22Rv1 (cell line): ENCODE results near the gene CSAG2.
"Not testable (repeated sequence)": the region's sequence is repeated elsewhere in the genome, so short reads cannot be mapped to it uniquely, and the experiment has no call there.

Experiments
- H3K27ac ChIP-seq: fragments of 450-650 bp; 2 replicates; pipeline ENCODE4 v1.5.1; 2017
- ZFX ChIP-seq: fragments of 450-650 bp; IDR thresholded peaks from 2 replicates; pipeline ENCODE4 v1.6.1; 2017; ENCODE audit warnings: antibody characterized with exemption, borderline replicate concordance
- TF ChIP-seq, protein P1 (sequence below): fragments of 450-650 bp; IDR thresholded peaks from 2 replicates; pipeline ENCODE4 v1.5.1; 2017; ENCODE audit warnings: mild to moderate bottlenecking

The CSAG2 gene

DNA sequence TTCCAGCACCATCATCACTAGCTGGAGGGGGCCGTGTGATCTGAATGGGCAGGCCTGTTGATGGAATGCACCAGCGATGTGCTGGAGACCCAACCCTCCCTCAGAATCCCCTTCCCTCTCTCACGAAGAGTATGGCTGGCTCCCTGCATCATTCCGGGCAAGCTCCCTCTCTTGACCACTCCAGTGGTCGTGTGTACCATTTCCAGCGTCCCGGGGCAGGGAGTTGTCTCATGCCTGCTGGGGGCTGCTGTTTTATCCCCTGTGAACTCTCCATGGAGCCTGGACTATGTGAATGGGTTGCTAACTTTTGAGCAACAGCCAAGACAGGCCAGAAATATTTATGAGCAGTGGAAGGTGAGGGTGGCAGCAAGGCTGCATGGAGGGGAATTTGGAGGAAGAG lies 16.3 kb upstream of the CSAG2 start:
- H3K27ac ChIP-seq = no peak overlapping the region
- no peak for TF ChIP-seq ZFX
- TF ChIP-seq, protein P1, sequence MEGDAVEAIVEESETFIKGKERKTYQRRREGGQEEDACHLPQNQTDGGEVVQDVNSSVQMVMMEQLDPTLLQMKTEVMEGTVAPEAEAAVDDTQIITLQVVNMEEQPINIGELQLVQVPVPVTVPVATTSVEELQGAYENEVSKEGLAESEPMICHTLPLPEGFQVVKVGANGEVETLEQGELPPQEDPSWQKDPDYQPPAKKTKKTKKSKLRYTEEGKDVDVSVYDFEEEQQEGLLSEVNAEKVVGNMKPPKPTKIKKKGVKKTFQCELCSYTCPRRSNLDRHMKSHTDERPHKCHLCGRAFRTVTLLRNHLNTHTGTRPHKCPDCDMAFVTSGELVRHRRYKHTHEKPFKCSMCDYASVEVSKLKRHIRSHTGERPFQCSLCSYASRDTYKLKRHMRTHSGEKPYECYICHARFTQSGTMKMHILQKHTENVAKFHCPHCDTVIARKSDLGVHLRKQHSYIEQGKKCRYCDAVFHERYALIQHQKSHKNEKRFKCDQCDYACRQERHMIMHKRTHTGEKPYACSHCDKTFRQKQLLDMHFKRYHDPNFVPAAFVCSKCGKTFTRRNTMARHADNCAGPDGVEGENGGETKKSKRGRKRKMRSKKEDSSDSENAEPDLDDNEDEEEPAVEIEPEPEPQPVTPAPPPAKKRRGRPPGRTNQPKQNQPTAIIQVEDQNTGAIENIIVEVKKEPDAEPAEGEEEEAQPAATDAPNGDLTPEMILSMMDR = no peak

DNA sequence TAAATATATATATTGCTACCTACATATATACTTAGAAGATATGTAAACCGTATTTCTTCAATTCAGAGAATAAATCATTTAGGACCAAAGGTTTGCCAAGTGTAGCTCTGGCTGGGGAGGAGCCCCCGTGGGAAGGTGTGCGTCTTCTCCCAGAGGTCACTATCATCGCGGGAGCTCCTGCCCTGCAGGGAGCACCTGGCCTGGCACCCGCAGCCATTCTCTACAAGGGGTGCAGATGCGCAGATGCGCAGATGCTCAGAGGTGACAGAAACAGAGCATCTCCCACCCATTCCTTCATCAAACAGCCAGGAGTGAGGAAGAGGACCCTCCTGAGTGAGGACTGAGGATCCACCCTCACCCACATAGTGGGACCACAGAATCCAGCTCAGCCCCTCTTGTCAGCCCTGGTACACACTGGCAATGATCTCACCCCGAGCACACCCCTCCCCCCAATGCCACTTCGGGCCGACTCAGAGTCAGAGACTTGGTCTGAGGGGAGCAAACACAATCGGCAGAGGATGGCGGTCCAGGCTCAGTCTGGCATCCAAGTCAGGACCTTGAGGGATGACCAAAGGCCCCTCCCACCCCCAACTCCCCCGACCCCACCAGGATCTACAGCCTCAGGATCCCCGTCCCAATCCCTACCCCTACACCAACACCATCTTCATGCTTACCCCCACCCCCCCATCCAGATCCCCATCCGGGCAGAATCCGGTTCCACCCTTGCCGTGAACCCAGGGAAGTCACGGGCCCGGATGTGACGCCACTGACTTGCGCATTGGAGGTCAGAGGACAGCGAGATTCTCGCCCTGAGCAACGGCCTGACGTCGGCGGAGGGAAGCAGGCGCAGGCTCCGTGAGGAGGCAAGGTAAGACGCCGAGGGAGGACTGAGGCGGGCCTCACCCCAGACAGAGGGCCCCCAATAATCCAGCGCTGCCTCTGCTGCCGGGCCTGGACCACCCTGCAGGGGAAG lies 5.0 kb upstream of the CSAG2 start, which contains the start of gene MAGEA2B:
TSS of gene MAGEA2B (plus strand) at position 814 of the 973 bp plus-strand sequence. CDS start 2,479 bp downstream, outside the sequence.
- not testable (repeated sequence) for H3K27ac ChIP-seq

DNA sequence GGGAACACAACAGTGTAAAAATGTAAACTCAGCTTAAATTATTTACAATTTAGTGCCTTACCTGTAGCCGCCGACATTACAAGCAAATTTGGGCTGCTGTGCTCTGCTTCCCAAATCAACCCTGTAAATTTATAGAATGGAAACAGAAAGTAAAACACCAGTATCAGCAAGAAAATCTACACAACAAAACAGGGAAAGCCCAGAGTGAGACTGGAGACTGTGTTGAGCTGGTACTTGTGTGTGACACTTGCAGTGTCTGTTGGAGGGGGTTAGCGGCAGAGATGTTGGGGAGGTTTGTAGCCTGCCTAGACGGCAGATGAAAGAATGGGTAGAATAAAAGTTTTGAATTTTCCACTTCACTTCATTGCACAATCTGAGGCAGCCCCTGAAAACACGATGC lies 4.1 kb upstream of the CSAG2 start:
- H3K27ac ChIP-seq = not testable (repeated sequence)

DNA sequence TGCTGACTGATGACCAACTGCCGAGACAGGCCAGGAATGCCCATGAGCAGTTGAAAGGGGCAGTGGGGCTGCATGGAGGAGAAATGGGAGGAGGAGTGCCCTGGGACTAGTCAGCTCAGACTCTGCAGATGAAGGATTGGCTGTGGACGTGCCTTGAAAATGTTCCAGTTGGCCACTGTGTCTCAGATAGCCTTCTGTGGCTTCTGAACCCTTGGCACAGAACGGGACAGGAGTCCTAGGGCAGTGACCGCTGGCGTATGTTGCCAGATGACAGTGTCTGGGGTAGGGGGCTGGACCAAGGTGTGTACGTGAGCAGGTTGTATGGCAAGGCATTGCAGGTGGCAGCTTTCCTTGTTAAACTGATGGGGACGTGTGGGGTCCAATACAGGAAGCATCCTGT lies 2.6 kb downstream of the CSAG2 start:
- not testable (repeated sequence) for H3K27ac ChIP-seq

DNA sequence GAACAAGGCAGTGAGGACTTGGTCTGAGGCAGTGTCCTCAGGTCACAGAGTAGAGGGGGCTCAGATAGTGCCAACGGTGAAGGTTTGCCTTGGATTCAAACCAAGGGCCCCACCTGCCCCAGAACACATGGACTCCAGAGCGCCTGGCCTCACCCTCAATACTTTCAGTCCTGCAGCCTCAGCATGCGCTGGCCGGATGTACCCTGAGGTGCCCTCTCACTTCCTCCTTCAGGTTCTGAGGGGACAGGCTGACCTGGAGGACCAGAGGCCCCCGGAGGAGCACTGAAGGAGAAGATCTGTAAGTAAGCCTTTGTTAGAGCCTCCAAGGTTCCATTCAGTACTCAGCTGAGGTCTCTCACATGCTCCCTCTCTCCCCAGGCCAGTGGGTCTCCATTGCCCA lies 8.7 kb downstream of the CSAG2 start:
- H3K27ac ChIP-seq = not testable (repeated sequence)

DNA sequence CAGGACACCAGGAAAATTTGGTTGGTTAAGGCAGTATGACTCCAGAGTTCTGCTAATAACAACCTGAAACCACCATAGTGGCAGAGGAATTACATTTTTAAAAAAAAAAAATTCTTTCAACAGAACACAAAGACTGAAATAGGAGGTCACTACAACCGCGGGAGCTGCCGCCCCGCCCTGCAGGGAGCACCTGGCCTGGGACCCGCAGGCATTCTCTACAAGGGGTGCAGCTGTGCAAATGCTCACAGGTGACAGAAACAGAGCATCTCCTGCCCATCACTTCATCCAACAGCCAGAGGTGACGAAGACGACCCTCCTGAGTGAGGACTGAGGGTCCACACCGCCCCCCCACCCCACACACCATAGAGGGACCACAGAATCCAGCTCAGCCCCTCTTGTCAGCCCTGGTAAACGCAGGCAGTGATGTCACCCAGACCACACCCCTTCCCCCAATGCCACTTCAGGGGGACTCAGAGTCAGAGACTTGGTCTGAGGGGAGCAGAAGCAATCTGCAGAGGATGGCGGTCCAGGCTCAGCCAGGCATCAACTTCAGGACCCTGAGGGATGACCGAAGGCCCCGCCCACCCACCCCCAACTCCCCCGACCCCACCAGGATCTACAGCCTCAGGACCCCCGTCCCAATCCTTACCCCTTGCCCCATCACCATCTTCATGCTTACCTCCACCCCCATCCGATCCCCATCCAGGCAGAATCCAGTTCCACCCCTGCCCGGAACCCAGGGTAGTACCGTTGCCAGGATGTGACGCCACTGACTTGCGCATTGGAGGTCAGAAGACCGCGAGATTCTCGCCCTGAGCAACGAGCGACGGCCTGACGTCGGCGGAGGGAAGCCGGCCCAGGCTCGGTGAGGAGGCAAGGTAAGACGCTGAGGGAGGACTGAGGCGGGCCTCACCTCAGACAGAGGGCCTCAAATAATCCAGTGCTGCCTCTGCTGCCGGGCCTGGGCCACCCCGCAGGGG lies 10.8 kb downstream of the CSAG2 start, which contains the start of gene MAGEA3:
TSS of gene MAGEA3 (plus strand) at position 843 of the 980 bp plus-strand sequence. CDS start 2,039 bp downstream, outside the sequence.
- H3K27ac ChIP-seq = not testable (repeated sequence)

DNA sequence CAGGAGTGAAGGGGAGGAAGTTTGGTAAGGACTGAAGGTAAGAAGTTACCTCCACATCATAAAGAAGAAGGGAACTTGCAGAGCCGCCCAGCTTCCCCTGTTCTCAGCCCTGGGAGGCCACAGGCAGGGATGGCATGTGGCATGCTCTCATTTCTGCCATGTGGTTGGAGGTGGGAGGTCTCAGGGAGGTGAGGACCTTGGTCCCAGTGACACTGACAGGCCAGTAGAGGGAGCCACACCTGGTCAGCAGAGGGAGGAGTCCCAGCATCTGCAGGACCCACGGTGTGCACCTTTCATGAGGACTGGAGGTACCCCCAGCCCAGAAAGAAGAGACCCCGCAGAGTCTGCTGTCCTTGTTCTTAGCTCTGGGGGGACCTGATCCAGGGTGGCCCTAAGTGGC lies 28.1 kb downstream of the CSAG2 start:
- H3K27ac ChIP-seq = not testable (repeated sequence)

DNA sequence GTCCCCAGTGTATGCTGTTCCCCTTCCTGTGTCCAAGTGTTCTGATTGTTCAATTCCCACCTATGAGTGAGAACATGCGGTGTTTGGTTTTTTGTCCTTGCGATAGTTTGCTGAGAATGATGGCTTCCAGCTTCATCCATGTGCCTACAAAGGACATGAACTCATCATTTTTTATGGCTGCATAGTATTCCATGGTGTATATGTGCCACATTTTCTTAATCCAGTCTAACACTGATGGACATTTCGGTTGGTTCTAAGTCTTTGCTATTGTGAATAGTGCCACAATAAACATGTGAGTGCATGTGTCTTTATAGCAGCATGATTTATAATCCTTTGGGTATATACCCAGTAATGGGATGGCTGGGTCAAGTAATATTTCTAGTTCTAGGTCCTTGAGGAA lies 34.4 kb downstream of the CSAG2 start:
- not testable (repeated sequence) for H3K27ac ChIP-seq

DNA sequence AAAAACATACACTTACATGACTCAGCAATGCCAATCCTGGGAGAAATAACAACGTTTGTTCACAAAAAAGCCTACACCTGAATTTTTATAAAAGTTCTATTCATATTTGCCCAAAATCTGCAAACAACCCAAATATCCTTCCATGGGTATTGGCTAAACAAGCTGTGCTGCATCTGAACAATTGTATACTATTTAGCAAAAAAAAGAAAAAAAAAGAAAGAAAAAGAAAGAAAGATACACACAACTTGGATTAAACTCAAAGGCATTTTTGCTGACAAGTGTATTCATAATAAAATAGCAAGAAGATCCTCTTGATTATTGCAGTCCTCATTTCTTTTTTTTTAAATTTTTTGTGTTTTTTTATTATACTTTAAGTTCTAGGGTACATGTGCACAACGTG lies 34.9 kb downstream of the CSAG2 start:
- no peak overlapping the region for H3K27ac ChIP-seq
- no peak for TF ChIP-seq ZFX
- TF ChIP-seq, protein P1 = no peak

DNA sequence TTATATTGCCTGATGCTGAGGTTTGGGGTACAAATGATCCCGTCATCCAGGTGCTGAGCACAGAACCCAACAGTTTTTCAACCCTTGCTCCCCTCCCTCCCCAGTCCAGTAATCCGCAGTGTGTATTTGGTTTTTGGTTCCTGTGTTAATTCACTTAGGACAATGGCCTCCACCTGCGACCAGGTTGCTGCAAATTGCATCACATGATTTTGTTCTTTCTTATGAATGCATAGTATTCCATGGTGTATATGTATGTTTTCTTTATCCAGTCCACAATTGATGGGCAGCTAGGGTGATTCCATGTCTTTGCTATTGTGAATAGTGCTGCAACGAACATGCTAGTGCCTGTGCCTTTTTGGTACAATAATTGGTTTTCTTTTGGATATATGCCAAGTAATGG lies 46.0 kb downstream of the CSAG2 start:
- H3K27ac ChIP-seq = no peak overlapping the region
- TF ChIP-seq ZFX = no peak
- TF ChIP-seq, protein P1 = no peak

DNA sequence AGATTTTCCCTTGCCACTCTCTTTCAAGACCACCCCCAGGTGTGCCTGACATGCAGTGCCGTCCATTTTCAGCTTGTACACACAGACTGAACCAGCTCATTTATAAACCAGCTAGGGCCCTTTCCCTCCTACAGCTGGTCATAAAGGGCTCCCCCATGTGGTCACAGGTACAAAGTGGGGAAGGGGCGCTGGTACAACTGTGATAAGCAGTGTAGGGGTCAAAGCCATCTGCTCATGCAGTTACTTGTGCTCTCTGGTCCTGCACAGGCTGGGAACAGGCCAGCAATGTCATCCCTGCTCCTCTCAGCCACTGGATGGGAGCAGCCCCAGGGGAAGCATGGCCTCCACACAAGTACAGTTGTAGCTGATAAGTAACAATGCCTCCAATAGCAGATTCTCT lies 50.8 kb downstream of the CSAG2 start:
- no peak overlapping the region for H3K27ac ChIP-seq
- TF ChIP-seq, protein P1 = peak; percentile 20; the same call in 1 of the 2 replicates
- TF ChIP-seq ZFX = no peak
